Osteoblast (primary cell): Measurements from ENCODE around the gene KIF13A. TPM values are rescaled to one million over a fixed set of nuclear protein-coding genes. Genes with fewer than 3 reads are reported as not detected.
"Not testable (repeated sequence)": the region's sequence is repeated elsewhere in the genome, so short reads cannot be mapped to it uniquely, and the experiment has no call there.

Experiments used
- DNase-seq: peaks from one replicate; pipeline ENCODE4 v3.0.0; 2011; ENCODE audit warnings: low spot score, mixed read lengths; ENCODE audit not compliant: insufficient read length; ENCODE audit errors: missing footprints
- H2AFZ ChIP-seq: 2 replicates; pipeline ENCODE4 v1.6.0; 2011; ENCODE audit warnings: mild to moderate bottlenecking, low read length
- H3K27ac ChIP-seq: 2 replicates; pipeline ENCODE4 v1.5.1; 2011; ENCODE audit warnings: mild to moderate bottlenecking, low read depth, low read length, moderate library complexity
- H3K27me3 ChIP-seq: 2 replicates; pipeline ENCODE4 v1.6.0; 2012; ENCODE audit warnings: mild to moderate bottlenecking, control low read depth, inconsistent platforms, low read length, moderate library complexity; ENCODE audit not compliant: insufficient read depth
- H3K36me3 ChIP-seq: 2 replicates; pipeline ENCODE4 v1.5.1; 2011; ENCODE audit warnings: mild to moderate bottlenecking, low read length, control low read depth, moderate library complexity; ENCODE audit not compliant: insufficient read depth
- H3K4me1 ChIP-seq: 2 replicates; pipeline ENCODE4 v1.5.1; 2011; ENCODE audit warnings: mild to moderate bottlenecking, low read length, control low read depth, moderate library complexity; ENCODE audit not compliant: insufficient read depth
- H3K4me2 ChIP-seq: 2 replicates; pipeline ENCODE4 v1.6.0; 2011; ENCODE audit warnings: mild to moderate bottlenecking, low read length; ENCODE audit not compliant: insufficient read depth
- H3K4me3 ChIP-seq: fragments of 200-600 bp; sonication (generic); 3 replicates; pipeline ENCODE4 v1.5.1; 2012; ENCODE audit warnings: mild to moderate bottlenecking, low read length, inconsistent platforms; ENCODE audit not compliant: insufficient read depth
- H3K79me2 ChIP-seq: 2 replicates; pipeline ENCODE4 v1.6.0; 2012; ENCODE audit warnings: mild to moderate bottlenecking, low read length, control low read depth, inconsistent platforms; ENCODE audit not compliant: insufficient read depth
- H3K9me3 ChIP-seq: 2 replicates; pipeline ENCODE4 v1.5.1; 2011; ENCODE audit warnings: low read depth, low read length, control low read depth
- H4K20me1 ChIP-seq: 2 replicates; pipeline ENCODE4 v1.6.0; 2012; ENCODE audit warnings: mild to moderate bottlenecking, low read length, control low read depth; ENCODE audit not compliant: insufficient read depth
- total RNA-seq: library from RNA; depleted of rRNA; stranded (reverse); fragments of >200 nt; gene quantifications from 2 replicates; pipeline ENCODE4 v1.2.3, GENCODE V29; 2012
- TF ChIP-seq, protein P1 (sequence below): IDR thresholded peaks from 2 replicates; pipeline ENCODE4 v1.5.1; 2011; ENCODE audit warnings: mild to moderate bottlenecking, low read depth, low read length, moderate library complexity; ENCODE audit errors: extremely low read depth

The KIF13A gene
- total RNA-seq, 1 donor: 61.5 TPM

DNA sequence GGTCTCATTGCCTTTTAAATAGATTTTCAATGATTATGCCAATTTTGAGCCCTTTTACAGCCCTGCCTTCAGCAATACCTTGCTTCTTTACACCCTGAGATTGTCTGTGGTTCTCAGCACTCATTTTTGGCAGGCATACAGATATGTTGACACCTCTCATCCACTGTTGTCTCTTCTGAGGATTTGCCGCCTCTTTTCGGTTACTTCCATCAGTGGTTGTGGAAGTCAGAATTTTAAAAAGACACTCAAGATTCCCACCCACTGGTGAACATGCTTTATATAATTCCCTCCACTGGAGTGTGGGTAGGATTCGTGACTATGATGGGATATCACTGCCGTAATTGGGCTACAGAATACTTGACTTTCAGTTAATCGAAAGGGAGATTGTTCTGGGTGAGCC lies 37.4 kb upstream of the KIF13A start:
- DNase-seq: no peak
- Histone ChIP-seq H3K9me3 (no peaks in the 10 kb centered on the region), H3K4me2 (no peak overlapping the region), H3K27me3 (no peaks in the 10 kb centered on the region), H4K20me1 (no peaks in the 10 kb centered on the region), H3K4me3 (no peak overlapping the region), H3K36me3 (no peaks in the 10 kb centered on the region), H3K79me2 (no peaks in the 10 kb centered on the region), H2AFZ (no peak overlapping the region), H3K4me1 (peaks cover 14% of the 10 kb centered on the region), H3K27ac (no peak overlapping the region)
- TF ChIP-seq, protein P1, sequence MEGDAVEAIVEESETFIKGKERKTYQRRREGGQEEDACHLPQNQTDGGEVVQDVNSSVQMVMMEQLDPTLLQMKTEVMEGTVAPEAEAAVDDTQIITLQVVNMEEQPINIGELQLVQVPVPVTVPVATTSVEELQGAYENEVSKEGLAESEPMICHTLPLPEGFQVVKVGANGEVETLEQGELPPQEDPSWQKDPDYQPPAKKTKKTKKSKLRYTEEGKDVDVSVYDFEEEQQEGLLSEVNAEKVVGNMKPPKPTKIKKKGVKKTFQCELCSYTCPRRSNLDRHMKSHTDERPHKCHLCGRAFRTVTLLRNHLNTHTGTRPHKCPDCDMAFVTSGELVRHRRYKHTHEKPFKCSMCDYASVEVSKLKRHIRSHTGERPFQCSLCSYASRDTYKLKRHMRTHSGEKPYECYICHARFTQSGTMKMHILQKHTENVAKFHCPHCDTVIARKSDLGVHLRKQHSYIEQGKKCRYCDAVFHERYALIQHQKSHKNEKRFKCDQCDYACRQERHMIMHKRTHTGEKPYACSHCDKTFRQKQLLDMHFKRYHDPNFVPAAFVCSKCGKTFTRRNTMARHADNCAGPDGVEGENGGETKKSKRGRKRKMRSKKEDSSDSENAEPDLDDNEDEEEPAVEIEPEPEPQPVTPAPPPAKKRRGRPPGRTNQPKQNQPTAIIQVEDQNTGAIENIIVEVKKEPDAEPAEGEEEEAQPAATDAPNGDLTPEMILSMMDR: no peak

DNA sequence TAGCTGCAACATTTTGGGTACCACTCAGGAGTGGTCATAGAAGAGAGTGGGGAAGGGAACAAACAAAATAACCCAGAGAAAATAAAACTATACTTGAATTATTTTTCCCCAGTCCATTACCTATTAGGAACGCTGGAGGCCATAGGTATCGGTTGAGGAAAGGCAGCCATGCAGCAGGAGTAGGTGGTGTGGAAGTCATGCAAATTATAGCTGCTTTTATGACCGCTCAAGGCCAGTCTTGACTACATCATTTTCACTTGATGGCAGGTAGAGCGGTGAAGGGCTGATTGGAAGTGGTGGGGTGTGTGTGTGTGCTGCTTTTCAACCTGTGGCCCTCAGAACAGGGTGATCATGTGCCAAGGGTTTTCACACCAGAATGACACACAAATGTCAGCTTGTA lies 36.5 kb upstream of the KIF13A start:
- Histone ChIP-seq H3K79me2 (no peaks in the 10 kb centered on the region), H3K4me3 (no peak overlapping the region), H3K9me3 (no peaks in the 10 kb centered on the region), H4K20me1 (no peaks in the 10 kb centered on the region), H3K36me3 (no peaks in the 10 kb centered on the region), H3K4me1 (peaks cover 14% of the 10 kb centered on the region), H3K27me3 (no peaks in the 10 kb centered on the region), H3K4me2 (no peak overlapping the region), H3K27ac (no peak overlapping the region), H2AFZ (no peak overlapping the region)
- TF ChIP-seq, protein P1: no peak
- DNase-seq: no peak

DNA sequence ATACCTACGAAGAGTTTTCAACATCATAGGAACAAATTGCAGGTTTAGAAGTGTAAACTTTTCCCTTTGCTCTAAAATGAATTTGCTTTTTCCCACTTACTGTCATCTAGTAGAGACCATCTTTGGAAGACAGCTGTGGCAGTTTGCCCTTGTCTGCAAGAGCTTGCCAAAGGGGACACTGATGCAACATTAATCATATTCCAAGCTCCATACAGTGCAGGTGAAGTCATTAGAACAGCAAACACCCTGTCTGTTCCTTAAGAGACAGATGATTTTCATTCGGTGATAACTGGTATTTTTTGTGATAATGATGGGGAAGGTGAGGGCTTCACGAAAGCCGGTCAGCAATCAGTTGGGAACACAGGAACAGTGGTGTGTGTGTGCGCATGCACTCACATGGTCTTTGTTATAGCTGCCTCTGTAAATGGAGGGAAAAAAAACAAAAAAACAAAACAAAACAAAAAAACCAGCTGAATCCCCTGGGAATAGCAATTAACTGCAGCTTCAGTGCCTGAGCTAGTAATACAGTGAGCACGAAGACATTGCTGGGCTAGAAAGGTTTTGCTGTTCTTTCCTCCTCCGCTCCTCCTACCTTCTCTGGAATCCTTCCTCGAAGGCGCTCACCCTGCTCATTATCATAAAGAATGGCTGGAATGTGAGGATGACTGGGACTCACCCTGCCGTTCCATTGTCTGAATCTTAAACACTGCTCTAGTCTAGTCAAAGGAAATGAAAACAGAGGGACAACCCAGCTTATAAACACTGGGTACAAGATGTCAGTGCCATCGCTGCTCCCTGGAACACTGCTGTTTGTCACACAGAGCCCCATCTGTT lies 35.2 kb upstream of the KIF13A start:
- H4K20me1 ChIP-seq: no peaks in the 10 kb centered on the region
- H3K27me3 ChIP-seq: no peaks in the 10 kb centered on the region
- peak overlapping the region; percentile 4 for H3K4me3 ChIP-seq
- H3K4me1 ChIP-seq: peaks cover 16% of the 10 kb centered on the region
- no peak overlapping the region for H3K27ac ChIP-seq
- H3K36me3 ChIP-seq: no peaks in the 10 kb centered on the region
- no peaks in the 10 kb centered on the region for H3K9me3 ChIP-seq
- TF ChIP-seq, protein P1: no peak
- peak overlapping the region; percentile 12 for H2AFZ ChIP-seq
- H3K79me2 ChIP-seq: no peaks in the 10 kb centered on the region
- H3K4me2 ChIP-seq: peak overlapping the region; percentile 73
- peak; percentile 93 for DNase-seq

DNA sequence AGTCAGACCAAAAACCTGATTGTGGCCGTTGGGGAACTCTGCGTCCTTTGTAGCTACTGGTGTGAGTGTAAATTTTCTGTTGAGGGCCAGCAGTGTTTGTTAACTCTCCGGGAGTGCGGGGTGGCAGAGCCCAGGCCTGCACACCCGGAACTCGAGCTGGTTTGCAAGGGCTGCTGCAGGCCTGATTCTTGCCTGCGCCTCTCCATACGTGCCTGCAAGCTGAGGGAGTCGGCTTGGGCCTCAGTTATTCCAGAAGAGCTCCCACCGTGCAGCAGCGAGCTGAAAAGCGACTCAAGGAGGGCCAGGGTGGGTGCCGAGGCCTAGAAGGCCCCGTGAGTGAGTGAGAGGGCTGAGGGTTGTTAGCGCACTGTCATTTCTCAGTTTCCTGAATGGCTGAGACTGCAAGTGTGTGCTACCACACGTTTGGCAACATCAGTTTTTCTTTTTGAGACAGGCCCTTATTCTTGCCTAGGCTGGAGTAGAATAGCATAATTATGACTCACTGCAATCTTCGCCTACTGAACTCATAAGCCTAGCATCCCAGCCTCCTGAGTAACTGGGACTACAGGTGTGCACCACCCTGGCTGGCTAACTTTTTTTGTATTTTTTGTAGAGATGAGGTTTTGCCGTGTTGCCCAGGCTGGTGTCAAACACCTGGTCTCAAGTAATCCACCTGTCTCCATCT lies 33.9 kb upstream of the KIF13A start:
- H4K20me1 ChIP-seq: no peaks in the 10 kb centered on the region
- H2AFZ ChIP-seq: no peak overlapping the region
- H3K27me3 ChIP-seq: no peaks in the 10 kb centered on the region
- TF ChIP-seq, protein P1: no peak
- no peak for DNase-seq
- no peak overlapping the region for H3K27ac ChIP-seq
- H3K79me2 ChIP-seq: no peaks in the 10 kb centered on the region
- no peak overlapping the region for H3K4me3 ChIP-seq
- no peaks in the 10 kb centered on the region for H3K9me3 ChIP-seq
- H3K36me3 ChIP-seq: no peaks in the 10 kb centered on the region
- peaks cover 16% of the 10 kb centered on the region for H3K4me1 ChIP-seq
- no peak overlapping the region for H3K4me2 ChIP-seq

DNA sequence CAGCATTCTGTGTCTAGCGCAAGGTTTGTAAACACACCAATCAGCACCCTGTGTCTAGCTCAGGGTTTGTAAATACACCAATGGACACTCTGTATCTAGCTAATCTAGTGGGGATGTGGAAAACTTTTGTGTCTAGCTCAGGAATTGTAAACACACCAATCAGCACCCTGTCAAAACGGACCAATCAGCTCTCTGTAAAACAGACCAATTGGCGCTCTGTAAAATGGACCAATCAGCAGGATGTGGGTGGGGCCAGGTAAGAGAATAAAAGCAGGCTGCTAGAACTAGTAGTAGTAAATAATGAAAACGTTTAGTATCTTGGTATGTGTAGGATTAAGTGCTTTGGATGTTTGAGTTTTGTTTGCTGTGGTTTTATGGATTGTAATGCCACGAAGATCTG lies 33.1 kb upstream of the KIF13A start:
- not testable (repeated sequence) for H3K4me3 ChIP-seq, H3K79me2 ChIP-seq, H3K27ac ChIP-seq, H3K4me2 ChIP-seq, DNase-seq, H3K9me3 ChIP-seq, H4K20me1 ChIP-seq, H2AFZ ChIP-seq, H3K27me3 ChIP-seq, H3K36me3 ChIP-seq
- H3K4me1 ChIP-seq: peaks cover 16% of the 10 kb centered on the region
